Inflammatory macrophage treated with lipopolysaccharide for 4 hours (primary cell): ENCODE data around the gene RHBDD2.
A peak's percentile ranks its signal among the peaks of the same experiment; 100 is the strongest.

Experiments
- DNase-seq: peaks from one replicate; pipeline ENCODE4 v3.0.0-alpha.2; 2020

RHBDD2 gene

DNA sequence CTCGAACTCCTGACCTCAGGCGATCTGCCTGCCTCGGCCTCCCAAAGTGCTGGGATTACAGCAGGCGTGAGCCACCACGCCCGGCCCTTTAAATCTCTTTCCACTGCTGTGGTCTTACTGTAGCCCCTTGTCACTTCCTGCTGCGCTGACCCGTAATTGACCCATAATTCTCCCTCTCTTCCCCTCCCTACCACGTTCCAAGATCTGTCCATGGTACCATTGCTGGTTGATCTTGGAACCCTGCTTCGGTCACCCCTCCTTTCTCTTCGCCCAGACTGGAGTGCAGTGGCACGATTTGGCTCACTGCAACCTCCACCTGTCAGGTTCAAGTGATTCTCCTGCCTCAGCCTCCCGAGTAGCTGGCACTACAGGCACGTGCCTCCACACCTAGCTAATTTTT is 42.6 kb downstream of the RHBDD2 start:
- DNase-seq, result no peak

DNA sequence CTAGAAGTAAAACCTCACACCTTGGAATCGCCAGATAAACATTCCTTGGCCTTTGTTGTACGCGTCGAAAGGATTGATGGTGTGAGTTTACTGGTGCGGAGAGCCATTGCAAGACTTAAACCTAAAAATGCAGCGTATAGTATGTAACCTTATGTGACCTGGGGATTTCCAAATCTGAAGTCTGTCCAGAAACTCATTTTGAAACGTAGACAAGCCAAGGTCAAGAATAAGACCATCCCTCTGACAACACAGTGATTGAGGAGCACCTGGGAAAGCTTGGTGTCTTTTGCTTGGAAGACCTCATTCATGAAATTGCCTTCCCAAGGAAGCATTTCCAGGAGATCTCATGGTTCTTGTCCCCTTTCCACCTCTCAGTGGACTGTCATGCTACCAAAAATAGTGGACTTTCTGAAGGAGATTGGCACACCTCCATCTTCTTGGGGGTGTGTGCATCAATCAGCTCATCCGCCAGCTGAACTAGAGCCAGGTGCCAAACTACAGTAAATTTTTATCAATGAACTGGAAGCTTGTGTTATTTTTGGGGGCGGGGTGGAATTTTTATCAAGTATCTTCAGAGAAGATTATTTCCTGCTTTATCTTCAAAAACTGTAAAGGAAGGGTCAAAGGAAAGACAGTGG is 44.3 kb downstream of the RHBDD2 start:
- DNase-seq, result no peak

DNA sequence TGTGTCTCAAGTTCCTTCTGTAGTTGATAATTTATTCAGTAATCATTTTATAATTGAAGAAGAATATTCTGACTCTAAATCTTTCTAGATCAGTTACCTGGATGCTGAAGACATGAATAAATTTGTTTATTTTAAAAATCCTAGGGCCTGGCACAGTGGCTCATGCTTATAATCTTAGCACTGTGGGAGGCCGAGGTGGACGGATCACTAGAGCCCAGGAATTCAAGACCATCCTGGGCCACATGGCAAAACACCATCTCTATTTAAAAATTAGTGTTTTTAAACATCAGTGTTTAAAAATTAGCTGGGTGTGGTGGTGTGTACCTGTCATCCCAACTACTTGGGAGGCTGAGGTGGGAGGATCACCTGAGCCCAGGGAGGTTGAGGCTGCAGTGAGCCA is 45.4 kb downstream of the RHBDD2 start:
- DNase-seq, result no peak

DNA sequence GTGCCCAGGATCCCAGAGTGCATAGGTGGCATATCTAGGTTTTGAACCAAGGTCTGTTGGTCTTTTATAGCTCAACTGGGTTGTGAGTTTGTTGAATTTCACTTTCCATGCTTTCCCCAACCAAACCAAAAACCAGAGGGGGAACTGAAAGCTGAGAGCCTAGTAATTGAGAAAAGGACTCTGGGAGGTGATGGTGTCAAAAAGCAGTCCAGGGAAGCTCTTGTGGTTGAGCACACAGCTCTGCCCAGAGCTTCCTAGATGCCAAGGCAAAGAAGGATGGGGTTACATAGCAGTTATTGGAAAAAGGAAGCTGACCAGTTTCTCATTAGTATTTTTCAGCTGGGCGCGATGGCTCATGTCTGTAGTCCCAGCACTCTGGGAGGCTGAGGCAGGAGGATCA is 46.1 kb downstream of the RHBDD2 start:
- DNase-seq, result peak; percentile 83

DNA sequence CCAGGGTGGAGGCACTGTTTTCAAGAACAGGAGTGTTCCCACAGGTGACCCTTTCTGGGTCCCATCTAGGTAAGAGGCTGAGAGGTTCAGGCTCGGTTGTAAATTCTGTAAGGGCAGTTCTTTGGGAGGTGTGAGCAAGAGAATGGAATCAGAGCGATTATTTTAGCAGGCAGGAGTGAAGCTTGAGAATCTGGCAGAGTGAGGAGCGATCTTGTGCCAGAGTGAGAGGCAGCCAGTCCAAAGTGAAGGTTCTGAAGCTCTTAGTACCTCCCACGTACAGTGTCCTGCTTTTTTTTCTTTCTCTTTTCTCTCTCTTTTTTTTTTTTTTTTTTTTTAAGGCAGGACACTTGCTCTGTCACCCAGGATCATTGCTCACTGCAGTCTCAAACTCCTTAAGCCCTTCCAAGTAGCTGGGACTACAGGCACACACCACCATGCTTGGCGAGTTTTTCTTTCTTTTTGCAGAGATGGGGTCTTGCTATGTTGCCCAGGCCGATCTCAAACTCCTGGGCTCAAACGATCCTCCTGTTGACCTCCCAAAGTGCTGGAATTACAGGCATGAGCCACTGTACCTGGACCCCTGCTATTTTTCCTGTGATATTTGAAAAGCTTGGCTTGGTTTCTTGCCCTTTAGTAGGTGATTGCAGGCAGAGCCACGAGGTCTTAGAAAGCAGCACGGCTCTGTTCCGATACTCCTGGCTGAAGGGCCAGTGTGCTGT is 47.0 kb downstream of the RHBDD2 start:
- DNase-seq, result no peak

DNA sequence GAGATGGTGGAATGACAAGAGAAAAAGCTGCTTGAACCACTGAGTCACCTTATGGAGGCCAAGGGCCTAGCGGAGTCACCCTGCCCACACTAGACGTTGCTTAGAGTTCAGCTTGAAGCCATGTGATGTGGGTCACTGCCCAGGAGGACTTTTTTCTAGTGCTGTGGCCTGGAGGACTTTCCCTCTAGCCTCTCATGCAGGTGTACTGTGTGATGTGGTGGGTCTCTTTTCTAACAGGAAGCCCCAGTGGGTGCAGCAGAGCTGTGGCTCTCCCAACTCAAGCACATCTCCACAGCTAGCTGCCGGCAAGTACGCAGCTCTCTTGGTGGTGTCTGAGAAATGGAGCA is 49.7 kb downstream of the RHBDD2 start:
- DNase-seq, result peak; percentile 37

DNA sequence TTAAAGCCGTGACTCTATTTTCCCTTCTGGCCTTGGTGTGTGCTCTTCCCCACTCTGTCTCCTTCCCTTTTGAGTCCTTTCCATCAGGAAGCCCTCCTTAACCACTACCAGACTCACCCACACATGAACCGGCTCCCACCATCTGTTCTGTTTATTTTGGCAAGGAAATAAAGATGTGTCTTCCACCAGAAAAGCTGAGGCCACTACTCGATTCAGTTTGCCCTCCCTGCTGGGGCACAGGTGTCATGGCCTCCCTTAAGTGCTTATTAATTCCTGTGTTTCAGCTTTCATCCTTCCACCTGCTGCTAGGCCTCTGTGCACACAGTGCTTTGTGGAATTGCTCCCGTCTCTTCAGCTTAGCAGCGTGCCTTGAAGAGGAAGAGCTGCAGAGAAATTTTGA is 52.8 kb downstream of the RHBDD2 start:
- DNase-seq, result no peak

DNA sequence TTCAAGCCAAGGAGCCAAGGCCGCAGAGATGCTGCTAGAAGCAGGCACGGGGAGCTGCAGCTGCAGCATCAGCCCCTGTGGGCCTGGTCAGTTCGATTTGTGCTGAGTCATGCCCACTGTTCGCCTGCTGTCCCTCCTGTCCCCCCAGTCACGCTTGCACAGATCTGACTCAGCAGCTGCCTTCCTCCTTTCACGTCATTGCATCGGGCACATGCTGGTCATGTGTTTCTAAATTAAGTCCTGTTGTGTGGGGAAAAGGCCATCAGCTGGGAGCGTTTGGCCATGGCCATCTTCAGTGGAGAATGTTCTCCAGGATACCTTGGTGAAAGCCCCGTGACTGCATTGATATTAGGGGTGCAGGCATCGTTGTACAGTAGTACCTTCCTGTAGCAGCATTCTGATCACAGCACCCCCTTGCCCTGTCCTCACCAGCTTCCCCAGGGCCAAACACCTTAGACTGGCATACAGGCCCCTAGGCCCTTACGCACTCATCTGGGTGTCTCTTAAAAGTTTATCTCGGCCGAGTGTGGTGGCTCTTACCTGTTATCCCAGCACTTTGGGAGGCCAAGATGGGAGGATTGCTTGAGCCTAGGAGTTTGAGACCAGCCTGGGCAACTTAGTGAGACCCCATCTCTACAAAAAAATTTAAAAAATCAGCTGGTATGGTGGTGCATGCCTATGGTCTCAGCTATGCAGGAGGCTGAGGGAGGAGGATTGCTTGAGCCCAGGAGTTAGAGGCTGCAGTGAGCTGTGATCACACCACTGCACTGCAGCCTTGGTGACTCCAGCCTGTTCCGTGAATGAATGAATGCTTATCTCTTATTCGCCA is 59.3 kb downstream of the RHBDD2 start:
- DNase-seq, result peak; percentile 91
